NCI-H1436 treated with DMSO at 0.1 percent for 48 hours (cell line): ENCODE measurements around the gene TMEM243.
"Not testable (repeated sequence)": the region's sequence is repeated elsewhere in the genome, so short reads cannot be mapped to it uniquely, and the experiment has no call there.

Source experiments
- DNase-seq: peaks from one replicate; lab custom pipeline; 2025; lab: John Stamatoyannopoulos, UW

The TMEM243 gene

GRCh38 chr7:87210506-87210905 lies 9.0 kb downstream of the TMEM243 start:
- no peak for DNase-seq

DNA sequence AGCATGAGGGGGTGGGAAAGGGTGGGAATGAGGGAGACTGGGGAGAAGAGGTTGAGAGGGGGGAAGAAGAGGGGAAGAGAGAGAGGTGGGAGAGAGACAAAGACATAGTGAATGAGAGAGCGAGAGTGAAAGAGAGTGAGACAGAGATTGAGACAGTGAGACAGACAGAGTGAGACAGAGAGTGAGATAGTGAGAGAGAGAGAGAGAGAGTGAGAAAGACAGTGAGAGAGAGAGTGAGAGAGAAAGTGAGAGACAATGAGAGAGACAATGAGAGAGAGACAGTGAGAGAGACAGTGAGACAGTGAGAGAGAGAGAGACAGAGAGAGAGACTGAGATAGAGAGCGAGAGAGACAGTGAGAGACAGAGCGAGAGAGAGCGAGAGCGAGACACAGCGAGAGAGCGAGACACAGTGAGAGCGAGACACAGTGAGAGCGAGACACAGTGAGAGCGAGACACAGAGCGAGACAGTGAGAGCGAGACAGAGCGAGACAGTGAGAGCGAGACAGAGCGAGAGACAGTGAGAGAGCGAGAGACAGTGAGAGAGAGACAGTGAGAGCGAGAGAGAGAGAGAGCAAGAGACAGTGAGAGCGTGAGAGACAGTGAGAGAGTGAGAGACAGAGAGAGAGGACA lies 10.1 kb downstream of the TMEM243 start:
- no peak for DNase-seq

- no peak for DNase-seq
These were observed 13.2 kb downstream of the TMEM243 start for GRCh38 chr7:87206361-87206760.

GRCh38 chr7:87205701-87206100 lies 13.8 kb downstream of the TMEM243 start:
- not testable (repeated sequence) for DNase-seq

- DNase-seq = no peak
These were observed 14.6 kb downstream of the TMEM243 start for GRCh38 chr7:87204933-87205332.

- not testable (repeated sequence) for DNase-seq
These were observed 15.6 kb downstream of the TMEM243 start for GRCh38 chr7:87203929-87204328.

DNA sequence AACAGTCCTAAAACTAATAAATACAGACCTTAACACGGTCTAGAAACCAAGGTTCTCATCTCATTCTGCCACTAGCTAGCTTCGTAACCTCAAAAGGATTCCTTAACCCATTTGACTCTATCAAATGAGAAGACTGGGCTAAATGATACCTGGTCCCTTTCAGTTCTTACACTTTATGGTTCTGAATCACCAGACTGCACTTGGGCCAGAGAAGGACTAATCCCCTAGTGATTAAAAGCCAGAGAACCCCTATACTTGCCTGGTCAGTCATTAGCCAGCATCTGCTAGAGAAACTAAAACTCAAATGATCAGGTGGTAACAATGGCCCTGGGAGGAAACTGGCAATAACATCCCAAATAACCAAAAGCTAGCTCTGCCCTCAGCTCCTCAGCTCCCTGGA lies 16.8 kb downstream of the TMEM243 start:
- DNase-seq = no peak

DNA sequence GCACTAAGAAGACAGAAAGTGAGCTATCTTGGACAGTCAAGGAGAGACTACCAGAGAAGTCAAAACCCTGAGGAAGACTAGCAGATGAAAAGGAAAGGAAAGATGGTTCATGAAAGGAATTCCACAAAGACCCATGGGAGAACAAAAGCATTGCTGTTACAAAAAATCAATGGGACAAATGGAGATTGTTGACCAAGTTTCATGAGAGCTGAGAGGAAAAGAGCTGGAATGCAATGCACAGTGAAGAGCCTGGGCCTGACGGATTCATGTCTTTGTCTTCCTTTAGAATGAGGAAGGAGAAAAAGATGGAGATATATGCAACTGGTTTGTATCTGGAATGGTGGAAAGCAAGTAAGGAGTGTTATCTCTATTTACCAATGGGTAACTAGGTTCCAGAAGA lies 17.3 kb downstream of the TMEM243 start:
- no peak for DNase-seq

GRCh38 chr7:87199700-87200450 lies 19.7 kb downstream of the TMEM243 start:
- DNase-seq = no peak

DNA sequence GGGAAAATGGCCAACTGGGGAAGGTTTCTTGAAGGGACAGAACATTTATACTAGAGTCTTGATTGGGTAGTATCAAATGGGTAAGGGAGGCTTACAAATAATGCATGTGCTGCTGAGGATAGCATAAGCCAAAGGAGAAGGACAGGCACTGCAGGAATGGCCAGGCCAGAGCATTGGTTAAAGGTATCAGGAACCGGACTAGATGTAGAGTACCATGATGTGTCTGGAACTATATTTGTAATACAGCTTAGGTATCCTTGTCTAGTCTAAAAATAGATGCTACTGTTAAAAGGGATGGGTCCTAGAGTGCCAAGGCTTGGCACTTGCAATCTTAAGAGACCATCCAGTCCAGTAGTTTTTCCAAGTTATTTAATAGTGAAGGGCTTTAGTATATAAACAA lies 20.3 kb downstream of the TMEM243 start:
- no peak for DNase-seq

DNA sequence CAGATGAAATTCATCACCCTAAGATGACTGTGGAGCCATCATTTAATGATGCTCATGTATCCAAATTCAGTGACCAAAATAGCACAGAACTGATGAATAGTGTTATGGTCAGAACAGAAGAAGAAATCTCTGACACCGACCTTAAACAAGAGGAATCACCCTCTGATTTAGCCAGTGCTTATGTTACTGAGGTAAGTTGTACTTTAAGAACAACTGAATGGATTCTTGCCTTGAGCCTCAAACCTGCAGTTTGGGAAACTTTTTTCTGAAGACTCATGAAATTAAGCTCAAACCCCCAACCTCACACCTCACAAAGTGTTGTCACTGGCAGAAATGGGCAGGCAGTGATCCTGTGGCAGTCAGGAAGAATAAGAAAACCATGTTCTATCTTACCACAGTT lies 25.6 kb downstream of the TMEM243 start:
- DNase-seq = no peak

GRCh38 chr7:87192784-87193487 lies 26.6 kb downstream of the TMEM243 start:
- no peak for DNase-seq

DNA sequence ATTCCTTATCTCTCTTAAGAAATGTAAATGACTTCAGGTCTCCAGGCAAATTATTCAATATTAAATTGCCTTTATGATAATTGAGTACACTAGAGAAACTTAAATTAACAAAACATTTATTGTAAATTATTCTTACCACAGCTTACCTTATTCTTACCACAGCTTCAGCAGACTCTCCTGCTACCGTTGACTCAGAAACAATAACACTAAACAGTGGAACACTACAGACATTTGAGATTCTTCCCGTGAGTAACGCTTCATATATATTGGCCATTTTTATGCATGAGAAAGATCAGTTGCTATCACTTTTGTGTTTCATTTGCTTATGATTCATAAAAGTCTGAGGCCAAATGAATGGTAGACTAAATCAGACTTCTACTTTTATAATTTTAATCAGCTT lies 28.7 kb downstream of the TMEM243 start:
- DNase-seq = no peak

- no peak for DNase-seq
These were observed 30.6 kb downstream of the TMEM243 start for GRCh38 chr7:87188930-87189329.

DNA sequence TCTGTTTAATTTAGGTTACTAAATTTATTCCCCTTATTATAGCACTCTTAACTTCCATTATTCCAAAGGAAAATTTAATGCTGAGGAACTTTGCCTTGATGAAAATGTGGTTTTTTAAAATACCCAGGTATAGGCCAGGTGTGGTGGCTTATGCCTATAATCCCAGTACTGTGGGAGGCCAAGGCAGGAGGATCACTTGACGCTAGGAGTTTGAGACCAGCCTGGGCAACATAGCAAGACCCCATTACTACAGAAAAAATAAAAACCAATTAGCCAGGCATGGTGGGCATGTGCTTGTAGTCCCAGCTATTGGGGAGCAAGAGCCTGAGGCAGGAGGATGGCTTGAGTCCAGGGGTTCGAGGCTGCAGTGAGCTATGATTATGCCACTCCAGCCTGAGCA lies 32.4 kb downstream of the TMEM243 start:
- no peak for DNase-seq

GRCh38 chr7:87179180-87179579 lies 40.4 kb downstream of the TMEM243 start:
- DNase-seq = no peak

- DNase-seq = no peak
These were observed 41.2 kb downstream of the TMEM243 start for GRCh38 chr7:87178320-87178719.

- no peak for DNase-seq
These were observed 46.1 kb downstream of the TMEM243 start for GRCh38 chr7:87173471-87173870.

DNA sequence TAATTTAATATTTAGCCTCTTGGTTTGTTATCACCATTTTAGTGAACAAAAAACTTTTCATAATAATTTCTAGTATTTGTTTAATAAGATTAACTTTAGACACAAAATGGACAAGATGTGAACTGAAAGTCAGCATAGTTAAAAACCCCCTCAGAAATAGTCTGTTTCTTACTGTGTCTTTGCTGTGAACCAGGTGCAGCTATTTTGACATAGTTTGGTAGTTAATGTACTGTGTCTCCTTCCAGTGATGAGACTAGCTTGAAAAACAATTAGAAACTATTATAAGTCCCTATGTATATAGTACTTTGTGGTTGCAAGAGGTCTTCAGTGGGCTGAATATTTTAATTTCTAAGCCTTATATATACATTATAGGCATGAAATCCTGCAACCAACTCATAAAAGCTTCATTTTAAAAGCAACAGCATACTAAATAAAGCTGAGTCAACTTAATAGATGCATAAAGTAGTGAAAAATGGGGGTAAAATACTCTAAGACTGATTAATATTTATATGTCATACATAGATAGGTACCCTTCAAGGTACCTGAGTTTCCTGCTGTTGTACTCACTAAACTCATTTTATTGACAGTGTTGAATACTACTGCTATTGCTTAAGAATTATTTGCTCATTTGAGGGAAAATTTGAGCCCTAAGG lies 48.1 kb downstream of the TMEM243 start:
- DNase-seq = no peak

- no peak for DNase-seq
These were observed 48.7 kb downstream of the TMEM243 start for GRCh38 chr7:87170828-87171227.

DNA sequence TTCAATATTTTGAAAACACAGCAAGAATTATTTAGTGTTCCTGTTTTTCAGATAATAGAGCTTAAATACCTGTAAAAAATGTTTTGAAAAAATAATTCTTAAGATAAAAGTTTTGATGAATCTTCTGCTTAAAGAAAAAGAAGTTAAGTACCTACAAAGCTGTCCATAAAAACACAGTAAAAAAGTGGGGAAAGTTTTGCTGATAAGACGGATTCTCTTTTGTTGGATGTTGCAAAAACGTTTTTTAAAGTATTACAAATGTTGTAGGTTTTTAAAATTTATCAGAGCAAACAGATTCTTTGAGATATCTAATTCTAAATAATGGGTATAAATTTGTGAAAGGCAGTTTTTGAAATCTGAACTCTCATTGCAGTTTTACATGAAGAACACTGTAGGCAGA lies 55.1 kb downstream of the TMEM243 start:
- no peak for DNase-seq

GRCh38 chr7:87159538-87159937 lies 60.0 kb downstream of the TMEM243 start:
- no peak for DNase-seq

- DNase-seq = no peak
These were observed 62.8 kb downstream of the TMEM243 start for GRCh38 chr7:87156709-87157108.
